Astrocyte of the hippocampus (primary cell): ENCODE measurements around the gene TMPRSS3.

Experiments used
- DNase-seq: peaks from one replicate; pipeline ENCODE4 v3.0.0; 2011; ENCODE audit warnings: low read depth, low spot score

TMPRSS3 gene

DNA sequence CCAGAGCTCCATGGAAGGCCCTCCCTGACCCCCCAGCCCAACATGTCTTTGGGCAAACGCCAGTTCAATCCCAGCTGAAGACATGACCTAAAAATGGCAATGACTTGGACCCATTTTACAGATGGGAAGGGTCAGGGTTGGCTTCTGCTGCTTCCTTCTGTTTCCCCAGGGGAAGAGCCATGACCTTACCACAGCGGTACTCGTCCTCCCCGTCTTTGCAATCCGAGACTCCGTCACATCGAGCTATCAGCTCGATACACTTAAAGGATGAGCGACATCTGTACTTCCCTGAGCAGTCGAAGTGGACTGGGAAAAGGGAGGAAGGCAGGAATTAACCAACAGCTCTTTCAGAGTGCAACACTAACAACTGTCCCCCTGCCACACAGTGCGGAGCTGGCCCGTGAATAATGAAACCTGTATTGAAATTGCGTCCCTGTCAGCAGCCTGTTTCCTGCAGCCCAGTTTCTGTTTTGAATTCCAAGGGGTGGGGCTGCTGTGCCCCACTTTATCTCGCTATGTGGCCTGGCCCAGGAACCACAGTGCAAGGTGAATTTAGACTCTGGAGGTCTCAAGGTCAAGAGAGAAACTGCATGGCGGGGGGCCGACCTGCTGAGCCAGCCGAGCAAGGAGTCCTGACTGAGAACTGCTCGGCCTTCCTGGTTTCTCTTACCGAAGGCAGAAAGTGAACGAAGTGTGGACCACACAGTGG, 7.0 kb downstream of the TMPRSS3 start:
- DNase-seq: peak; percentile 1

DNA sequence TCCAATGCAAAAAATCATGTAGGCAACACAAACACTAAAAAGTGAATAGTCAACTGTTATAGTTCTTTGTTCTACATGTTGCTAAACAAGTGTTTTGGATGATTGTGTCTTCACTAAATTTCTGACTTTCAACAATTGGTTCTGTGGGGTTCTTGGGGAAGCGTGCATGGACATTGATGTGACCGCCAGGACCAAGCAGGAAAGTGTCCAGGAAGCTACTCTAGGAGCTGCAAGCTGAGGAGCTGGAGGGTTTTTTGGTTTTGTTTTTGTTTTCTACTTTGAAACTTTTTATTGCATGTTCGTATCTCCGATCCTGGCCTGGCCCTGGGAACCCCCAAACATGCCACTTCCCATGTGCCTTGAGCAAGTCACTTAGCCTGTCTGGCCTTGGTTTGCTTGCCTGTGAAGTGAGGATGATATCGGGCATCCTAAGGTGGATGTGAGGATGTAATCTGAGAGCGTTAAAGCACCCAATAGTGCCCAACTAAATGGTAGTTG, 8.0 kb downstream of the TMPRSS3 start:
- DNase-seq: no peak

GRCh38 chr21:42387164-42387563, 8.7 kb downstream of the TMPRSS3 start:
- DNase-seq: no peak

DNA sequence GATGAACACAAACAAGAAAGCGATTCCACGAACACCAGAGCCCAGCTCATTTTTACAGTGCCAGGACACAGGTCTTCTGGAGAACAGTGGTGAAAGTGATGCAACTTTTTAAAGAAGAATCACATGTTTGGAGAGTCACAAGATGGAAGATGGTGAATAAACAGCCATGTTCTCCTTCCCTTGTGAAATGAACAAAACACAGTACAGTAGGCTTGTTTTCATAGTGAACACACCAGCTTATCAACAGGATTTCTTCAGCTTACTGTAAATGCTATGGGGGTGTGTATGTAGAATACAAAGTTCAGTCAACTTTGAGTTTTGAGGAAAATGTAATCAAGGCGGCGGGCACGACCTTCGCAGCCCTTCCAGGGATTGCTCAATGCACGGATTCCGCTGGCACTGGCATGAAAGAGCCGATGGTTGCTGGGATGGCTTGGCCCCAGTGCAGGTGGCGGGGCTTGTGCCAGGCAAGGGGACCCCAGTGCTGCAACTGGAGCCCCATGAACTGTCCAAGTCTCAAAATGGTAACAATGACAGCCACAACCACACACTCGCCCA, 9.7 kb downstream of the TMPRSS3 start:
- DNase-seq: no peak

GRCh38 chr21:42385619-42386018, 10.2 kb downstream of the TMPRSS3 start:
- DNase-seq: no peak

GRCh38 chr21:42384989-42385388, 10.9 kb downstream of the TMPRSS3 start:
- no peak for DNase-seq

DNA sequence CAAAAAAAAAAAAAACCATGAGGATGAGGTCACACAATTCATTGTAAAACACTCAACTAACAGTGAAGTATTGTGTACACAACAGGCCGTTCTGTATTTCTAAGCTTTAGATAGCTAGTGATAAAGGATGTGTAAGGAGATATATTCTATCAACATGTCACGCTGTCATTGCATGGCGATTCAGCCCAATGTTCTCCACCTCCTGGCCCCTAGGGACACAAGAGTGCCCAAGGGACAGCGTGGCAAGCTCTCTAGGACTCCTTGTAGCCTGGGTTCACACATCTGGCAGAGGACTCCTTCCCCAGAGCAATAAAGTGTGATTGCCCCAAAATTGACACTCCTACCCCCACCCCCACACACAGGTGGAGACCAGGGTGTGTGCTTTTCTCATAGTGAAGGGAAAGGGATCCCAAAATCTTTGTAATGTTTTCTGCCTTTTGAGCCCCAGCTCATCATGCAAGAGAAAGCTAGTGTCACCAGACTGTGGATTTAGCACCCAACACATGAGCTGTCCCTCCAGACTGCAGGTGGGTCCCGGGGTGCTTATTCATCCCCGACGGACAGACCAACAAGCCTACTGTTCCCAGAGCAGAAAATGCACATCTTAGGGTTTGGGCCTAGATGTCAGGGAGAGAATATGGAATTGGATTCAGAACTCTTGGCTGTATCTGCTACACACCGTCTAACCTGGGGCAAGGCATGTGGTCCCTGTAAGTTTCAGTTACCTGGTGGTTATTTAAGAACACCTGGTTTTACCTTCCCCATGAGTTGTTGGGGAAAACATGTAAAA, 11.5 kb downstream of the TMPRSS3 start:
- no peak for DNase-seq

DNA sequence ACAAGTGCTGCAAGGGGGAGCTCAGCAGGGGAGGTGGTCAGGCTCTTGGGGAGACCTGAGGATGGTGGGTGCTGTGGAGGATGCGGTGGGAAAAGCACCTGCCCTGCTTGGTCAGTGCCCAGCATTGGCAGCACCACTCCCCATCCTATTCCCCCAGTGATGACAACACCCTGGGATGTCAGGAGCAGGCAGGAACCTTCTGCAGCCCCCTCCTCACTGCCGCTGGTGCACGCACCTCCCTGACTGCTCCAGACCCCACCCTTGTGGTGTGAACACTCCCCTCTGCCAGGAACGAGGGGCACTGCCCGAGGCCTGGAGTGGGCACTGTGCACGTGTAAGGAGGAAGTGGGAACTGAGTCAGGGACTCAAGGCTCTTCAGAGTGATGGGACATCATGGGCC, 12.5 kb downstream of the TMPRSS3 start:
- no peak for DNase-seq

- no peak for DNase-seq
Observed at GRCh38 chr21:42382915-42383314, 12.9 kb downstream of the TMPRSS3 start.

GRCh38 chr21:42381347-42381984, 14.4 kb downstream of the TMPRSS3 start:
- peak; percentile 34 for DNase-seq

GRCh38 chr21:42379426-42380215, 16.2 kb downstream of the TMPRSS3 start:
- no peak for DNase-seq

GRCh38 chr21:42378418-42378817, 17.4 kb downstream of the TMPRSS3 start:
- no peak for DNase-seq

GRCh38 chr21:42377951-42378340, 17.9 kb downstream of the TMPRSS3 start:
- no peak for DNase-seq

DNA sequence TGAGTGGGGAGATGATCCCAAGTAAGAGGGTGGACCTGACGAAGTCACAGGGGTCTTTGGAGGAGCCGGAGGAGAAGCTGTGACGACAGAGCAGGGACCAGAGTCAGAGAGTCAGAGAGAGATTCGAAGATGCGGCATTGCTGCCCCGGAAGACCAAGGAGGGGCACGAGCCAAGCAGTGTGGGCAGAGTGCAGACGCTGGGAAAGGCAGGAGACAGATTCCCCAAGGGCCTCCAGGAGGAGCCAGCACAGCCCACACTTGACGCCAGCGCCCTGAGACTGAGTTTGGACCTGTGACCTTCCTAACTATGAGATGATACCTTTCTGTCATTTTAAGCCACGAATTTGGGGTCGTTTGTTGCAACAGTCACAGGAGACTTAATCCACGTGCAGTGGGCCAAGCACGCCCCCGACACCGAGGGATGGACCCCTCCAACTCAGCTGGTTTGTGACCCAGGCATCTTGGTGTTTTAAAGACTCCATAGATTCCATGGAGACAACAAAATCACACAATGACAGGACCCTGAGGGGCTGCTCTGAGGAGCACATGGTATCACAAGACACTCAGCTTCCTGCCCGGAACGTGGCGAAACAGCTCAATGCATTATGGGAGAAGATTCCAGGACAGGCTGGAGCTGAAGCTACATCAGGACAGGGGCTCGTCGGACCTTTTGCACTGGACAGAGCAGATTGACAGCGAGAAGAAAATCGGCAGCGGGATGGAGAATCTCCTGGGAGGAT, 18.5 kb downstream of the TMPRSS3 start:
- no peak for DNase-seq

DNA sequence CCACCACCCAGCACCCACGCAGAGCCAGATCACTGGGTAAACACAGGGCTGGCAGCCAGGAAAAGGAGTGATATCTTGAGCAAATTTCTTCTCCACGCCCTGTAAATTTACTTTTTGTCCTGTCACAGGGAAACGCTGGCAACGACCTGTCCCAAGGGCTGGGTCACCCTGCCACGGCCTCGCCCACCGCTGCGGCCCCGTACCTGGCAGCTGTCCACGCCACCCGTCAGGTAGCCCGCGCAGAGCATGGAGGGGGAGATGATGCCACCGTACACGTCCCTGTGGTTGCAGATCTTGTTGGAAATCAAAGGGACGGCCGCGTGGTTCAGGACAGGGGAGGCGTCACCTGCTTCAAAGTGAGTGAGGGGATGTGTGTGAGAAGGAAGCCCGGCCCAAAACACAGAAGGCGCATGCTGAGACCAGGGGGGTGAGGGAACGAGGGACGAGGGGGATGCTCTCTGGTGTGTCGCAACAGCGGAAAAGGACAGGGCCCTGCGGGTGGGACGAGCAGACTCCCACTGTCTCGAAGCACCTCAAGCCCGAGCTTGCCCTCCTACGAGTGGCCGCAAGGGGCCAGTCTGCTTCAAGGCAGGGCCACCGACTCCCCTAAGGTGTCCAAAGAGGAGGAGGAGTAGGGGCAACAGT, 19.4 kb downstream of the TMPRSS3 start:
- DNase-seq: no peak

- no peak for DNase-seq
Observed at GRCh38 chr21:42375966-42376337, 19.9 kb downstream of the TMPRSS3 start.

- no peak for DNase-seq
Observed at GRCh38 chr21:42375506-42375905, 20.3 kb downstream of the TMPRSS3 start.

DNA sequence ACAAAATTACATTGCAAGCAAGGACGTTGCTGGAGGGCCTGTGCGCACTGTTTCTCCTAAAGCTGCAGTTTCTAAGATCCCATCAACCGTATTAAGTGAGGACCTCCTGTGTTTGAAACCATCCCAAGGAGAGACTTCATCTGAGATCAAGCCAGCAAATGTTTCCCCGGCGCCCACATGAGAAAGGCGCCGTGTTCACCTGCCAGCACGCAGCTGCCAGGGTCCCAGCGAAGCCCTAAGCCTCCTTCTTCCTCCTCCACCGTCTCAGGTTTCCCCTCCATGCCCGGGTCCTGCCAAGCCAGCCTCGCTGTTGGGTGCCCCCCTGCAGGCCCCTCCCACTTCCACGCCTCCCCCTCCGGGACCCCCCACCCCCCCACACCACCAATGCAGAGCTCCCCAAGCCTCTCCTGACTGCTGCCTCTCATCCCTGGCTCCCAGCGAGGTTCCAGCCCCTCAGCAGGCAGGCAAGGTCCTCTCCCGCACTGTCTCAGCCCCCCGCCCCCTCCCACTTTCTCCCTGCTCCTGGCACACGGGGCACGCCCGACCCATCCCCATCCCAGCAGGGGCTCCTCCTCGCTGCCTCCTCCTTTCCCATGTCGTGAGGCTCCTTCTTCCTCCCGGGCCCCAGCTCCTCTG, 20.9 kb downstream of the TMPRSS3 start:
- no peak for DNase-seq

DNA sequence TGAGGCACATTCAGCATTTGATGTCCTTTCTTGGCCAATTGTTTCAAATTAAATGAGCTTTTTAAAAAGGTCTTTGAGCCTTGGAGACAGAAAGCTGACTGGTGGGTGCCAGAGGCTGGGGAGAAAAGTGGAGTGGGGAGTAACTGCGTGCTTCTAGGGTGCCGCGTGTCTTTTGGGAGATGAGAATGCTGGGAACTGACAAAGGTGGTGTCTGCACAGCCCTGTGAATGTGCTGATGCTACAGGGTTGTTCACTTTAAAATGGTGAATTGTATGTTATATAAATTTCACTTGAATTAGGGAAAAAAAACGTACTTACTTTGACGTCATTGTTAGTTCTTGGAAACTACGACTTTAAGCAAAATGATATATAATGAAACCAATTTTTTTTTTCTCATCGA, 21.4 kb downstream of the TMPRSS3 start:
- DNase-seq: no peak
